Uterus (tissue), 4 donors: ENCODE results near the gene NECTIN1. TPM values are rescaled to one million over a fixed set of nuclear protein-coding genes. Genes with fewer than 3 reads are reported as not detected.

Experiments
- DNase-seq, 2 donors: peaks; one replicate each; pipeline ENCODE4 v3.0.0-alpha.2; 2019 to 2020
- H3K27ac ChIP-seq, 2 donors: fragments of 200-600 bp; sonication (generic); 1 replicate in 1 of 2; 2 replicates in 1 of 2; pipeline ENCODE4 v1.5.1; 2016 to 2018
- H3K27me3 ChIP-seq, 2 donors: fragments of 200-600 bp; sonication (generic); one replicate each; pipeline ENCODE4 v1.5.1; 2018 to 2019; ENCODE audit warnings: control low read depth in 1 of 2
- H3K36me3 ChIP-seq, 2 donors: fragments of 200-600 bp; sonication (generic); one replicate each; pipeline ENCODE4 v1.5.1; 2019; ENCODE audit warnings: control low read depth in 1 of 2
- H3K4me1 ChIP-seq, 2 donors: fragments of 200-600 bp; sonication (generic); one replicate each; pipeline ENCODE4 v1.5.1; 2018 to 2019; ENCODE audit warnings: control low read depth in 1 of 2
- H3K4me3 ChIP-seq, 2 donors: fragments of 200-600 bp; sonication (generic); 1 replicate in 1 of 2; 2 replicates in 1 of 2; pipeline ENCODE4 v1.5.1; 2018 to 2019; ENCODE audit warnings: mild to moderate bottlenecking in 1 of 2
- H3K9me3 ChIP-seq, 2 donors: fragments of 200-600 bp; sonication (generic); one replicate each; pipeline ENCODE4 v1.5.1; 2019; ENCODE audit warnings: control low read depth in 1 of 2
- POLR2A ChIP-seq, 2 donors: fragments of 450-650 bp; IDR thresholded peaks; one replicate each; pipeline ENCODE4 v1.6.1; 2016; ENCODE audit warnings: antibody characterized with exemption in 2 of 2, mild to moderate bottlenecking in 1 of 2, moderate library complexity in 1 of 2
- intact Hi-C: fragments of 100-400 bp; cut with DNase I; formaldehyde crosslinking; loops from one replicate; pipeline ENCODE4 v1.15.1; 2023; ENCODE audit warnings: low total_unique reads
- total RNA-seq, 4 donors: library from RNA; depleted of rRNA in 3 of 4; stranded (reverse); fragments of >200 nt in 3 of 4; gene quantifications; one replicate each; pipeline versions ENCODE4 v1.1.0 to v1.2.4, GENCODE V29; 2014 to 2023
- TF ChIP-seq, protein P1 (sequence below), 4 experiments: fragments of 200-600 bp in 2 of 4; fragments of 450-650 bp in 2 of 4; sonication (generic) in 2 of 4; IDR thresholded peaks; one replicate each; pipeline ENCODE4 v1.5.1; 2016 to 2019; ENCODE audit warnings: antibody characterized with exemption in 4 of 4, mild to moderate bottlenecking in 2 of 4, moderate library complexity in 1 of 4
- donor health status: DM: yes; HTN: yes; CAD: no.

NECTIN1 gene
- total RNA-seq, 4 donors from 2014 or later, result 1.3 to 10.6 (median 9.2) TPM; not detected in 1

DNA sequence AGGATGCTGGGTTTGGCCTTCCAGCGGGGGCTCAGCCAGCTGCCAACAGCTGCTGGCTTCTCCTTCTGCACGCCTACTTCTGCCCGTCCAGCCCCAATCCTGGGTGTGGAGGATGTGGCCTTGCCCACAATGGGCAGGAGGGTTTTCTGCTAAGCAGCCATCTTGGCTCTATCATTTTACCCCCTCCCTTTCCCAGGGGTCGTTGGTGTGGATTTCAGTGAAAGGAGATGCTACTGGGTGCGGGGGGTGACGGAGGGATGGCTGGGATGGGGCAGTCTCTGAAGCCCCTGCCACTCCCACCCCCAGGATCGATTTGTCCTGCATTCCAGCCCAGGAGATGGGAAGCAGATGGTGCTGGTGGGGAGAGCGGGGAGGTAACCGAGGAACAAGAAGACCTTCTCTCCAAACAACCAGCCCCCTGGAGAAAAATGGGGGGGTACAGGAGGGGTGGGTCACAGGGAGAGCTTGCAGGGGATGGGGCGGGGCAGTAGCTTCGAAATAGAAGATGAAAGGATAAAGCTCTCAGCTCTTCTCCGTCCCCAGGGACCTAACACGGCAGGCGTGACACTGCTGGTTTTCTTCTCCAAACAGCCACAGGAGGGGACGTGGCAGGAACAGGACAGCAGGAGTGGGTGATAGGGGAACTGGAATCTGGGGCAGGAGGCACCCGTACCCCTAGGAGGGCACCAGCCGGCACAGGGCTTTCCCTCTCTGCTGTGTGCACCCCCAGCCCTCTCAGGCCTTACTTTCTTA, 68.9 kb downstream of the NECTIN1 start:
- no peaks in the 10 kb centered on the region for H3K9me3 ChIP-seq
- no peaks in the 10 kb centered on the region for H3K27me3 ChIP-seq
- no peak for TF ChIP-seq POLR2A (IDR thresholded peaks at IDR 0.05)
- no peak overlapping the region for H3K4me3 ChIP-seq
- intact Hi-C loops, result loop anchor here (10.0 kb wide), 1 partner anchor 445 kb away; no protein-coding TSS in a partner anchor
- no peaks in the 10 kb centered on the region for H3K4me1 ChIP-seq
- DNase-seq, result no peak
- H3K27ac ChIP-seq, result no peak overlapping the region
- no peaks in the 10 kb centered on the region for H3K36me3 ChIP-seq

DNA sequence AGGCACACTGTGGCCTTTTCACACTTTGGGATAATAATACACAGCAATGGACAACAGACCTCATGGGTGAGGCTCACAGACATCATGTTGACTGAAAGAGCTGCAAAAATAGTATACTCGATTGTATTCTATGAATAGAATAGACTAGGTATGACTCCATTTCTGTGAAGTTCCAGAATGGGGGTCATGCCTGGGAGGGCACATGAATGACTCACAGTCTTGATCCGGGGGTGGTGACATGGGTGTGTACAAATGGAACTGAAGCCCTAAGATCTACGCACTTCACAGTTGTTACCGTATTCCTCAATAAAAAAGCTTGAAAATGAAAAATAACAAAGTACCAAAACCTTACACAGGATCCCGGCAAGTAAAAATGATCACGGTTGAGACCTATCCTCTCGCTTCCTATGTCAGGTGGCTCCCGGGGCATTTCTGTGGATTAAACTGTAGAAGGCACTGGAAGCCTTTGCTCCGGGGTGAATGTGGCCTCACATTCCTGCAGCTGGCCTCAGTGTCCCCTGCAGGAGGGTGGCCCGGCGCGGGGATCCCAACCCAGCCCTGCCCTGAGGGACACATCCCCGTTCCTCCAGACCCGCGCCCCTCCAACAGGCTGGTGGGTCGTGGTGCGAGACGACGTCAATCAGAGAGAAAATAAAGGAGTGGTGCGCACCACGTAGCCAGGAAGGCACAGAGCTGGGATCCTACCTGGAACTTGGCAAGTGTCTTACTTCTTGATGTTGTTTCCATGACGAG, 75.9 kb downstream of the NECTIN1 start:
- H3K4me1 ChIP-seq, result no peaks in the 10 kb centered on the region
- intact Hi-C loops, result no loop called here
- no peak overlapping the region for H3K4me3 ChIP-seq
- H3K36me3 ChIP-seq, result no peaks in the 10 kb centered on the region
- DNase-seq, result no peak
- no peaks in the 10 kb centered on the region for H3K27me3 ChIP-seq
- H3K9me3 ChIP-seq, result no peaks in the 10 kb centered on the region
- no peak overlapping the region for H3K27ac ChIP-seq
- TF ChIP-seq POLR2A (IDR thresholded peaks at IDR 0.05), result no peak
- TF ChIP-seq, protein P1, sequence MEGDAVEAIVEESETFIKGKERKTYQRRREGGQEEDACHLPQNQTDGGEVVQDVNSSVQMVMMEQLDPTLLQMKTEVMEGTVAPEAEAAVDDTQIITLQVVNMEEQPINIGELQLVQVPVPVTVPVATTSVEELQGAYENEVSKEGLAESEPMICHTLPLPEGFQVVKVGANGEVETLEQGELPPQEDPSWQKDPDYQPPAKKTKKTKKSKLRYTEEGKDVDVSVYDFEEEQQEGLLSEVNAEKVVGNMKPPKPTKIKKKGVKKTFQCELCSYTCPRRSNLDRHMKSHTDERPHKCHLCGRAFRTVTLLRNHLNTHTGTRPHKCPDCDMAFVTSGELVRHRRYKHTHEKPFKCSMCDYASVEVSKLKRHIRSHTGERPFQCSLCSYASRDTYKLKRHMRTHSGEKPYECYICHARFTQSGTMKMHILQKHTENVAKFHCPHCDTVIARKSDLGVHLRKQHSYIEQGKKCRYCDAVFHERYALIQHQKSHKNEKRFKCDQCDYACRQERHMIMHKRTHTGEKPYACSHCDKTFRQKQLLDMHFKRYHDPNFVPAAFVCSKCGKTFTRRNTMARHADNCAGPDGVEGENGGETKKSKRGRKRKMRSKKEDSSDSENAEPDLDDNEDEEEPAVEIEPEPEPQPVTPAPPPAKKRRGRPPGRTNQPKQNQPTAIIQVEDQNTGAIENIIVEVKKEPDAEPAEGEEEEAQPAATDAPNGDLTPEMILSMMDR (IDR thresholded peaks at IDR 0.05), result no peak

DNA sequence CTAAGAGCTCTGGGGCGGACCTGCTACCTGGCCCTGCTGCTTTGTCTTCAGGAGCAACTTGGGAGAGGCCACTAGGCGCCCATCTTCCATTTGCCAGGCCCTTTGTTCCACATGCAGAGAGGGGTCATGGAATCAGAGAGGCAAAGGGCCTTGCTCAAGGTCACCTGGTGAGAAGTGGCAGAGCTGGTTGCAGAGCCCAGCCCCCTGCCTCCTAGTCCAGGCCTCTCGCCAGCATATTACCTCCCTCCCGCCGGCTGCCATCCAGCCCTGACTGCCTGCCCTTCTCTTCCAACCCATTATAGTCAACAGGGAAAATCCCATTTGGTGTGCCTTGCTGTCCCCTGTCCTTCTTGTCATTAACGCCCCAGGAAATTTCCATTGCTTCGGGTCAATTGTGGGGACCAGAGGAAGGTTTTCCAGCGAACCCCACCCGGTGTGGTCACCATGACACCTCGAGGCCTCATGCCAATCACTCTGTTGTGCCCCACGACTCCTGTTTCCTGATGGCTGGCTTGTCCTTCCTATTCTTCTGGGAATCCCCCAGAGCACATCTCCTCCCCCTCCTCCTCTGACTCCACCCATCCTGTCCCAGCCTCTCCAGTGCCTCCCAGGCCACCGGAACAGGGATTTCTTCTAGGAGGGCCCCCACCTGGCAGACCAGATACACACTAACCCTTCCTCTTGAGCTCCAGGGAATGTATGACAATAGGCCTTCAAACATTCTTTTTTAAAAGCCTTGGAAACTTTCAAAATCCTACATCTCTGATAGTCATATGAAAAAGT, 77.0 kb downstream of the NECTIN1 start:
- no peaks in the 10 kb centered on the region for H3K9me3 ChIP-seq
- H3K4me1 ChIP-seq, result no peaks in the 10 kb centered on the region
- no peaks in the 10 kb centered on the region for H3K27me3 ChIP-seq
- intact Hi-C loops, result no loop called here
- H3K36me3 ChIP-seq, result no peaks in the 10 kb centered on the region
- no peak overlapping the region for H3K27ac ChIP-seq
- no peak overlapping the region for H3K4me3 ChIP-seq
- DNase-seq, result no peak
- TF ChIP-seq, protein P1 (IDR thresholded peaks at IDR 0.05), result no peak
- TF ChIP-seq POLR2A (IDR thresholded peaks at IDR 0.05), result no peak

DNA sequence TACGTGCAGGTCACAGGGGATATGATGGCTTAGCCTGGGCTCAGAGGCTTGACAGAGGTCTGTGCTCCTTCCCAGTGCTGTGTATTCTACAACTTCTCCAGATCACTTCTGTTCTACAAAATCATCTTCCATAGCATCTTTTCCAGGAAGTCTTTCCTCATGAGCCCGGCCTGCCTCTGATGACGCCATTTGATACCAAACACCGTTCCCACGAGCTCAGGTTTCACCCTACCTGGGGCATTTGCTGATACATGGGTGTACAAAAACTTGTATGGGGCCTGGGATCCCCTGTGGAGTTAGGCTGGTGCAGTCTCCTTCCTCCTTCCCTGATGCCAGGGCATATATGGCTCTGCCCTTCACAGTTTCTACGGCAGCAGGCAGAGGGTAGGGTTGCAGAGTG, 78.7 kb downstream of the NECTIN1 start:
- no peaks in the 10 kb centered on the region for H3K27me3 ChIP-seq
- H3K36me3 ChIP-seq, result no peaks in the 10 kb centered on the region
- no peak overlapping the region for H3K27ac ChIP-seq
- TF ChIP-seq, protein P1 (IDR thresholded peaks at IDR 0.05), result no peak
- TF ChIP-seq POLR2A (IDR thresholded peaks at IDR 0.05), result no peak
- no peak overlapping the region for H3K4me3 ChIP-seq
- H3K9me3 ChIP-seq, result no peaks in the 10 kb centered on the region
- no peak for DNase-seq
- intact Hi-C loops, result no loop called here
- H3K4me1 ChIP-seq, result no peaks in the 10 kb centered on the region

DNA sequence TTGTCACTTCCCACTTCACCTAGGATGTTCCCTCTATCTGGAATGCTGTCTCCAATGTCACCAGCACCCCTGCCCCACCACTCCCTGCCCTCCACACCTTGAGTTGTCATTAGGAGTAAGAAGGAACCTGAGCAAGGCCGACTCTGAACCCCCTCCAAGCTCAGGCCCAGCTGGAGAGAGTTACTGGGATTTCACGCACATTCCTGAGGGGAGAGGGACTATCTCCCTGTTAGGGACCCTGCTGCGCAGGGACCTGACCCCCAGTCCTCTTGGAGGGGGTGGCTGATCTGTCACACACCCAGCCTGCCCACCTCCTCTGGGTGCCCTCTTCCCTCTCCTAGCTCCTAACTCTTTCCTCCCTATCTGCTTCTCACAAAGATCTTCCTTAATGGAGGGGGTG, 81.7 kb downstream of the NECTIN1 start:
- Histone ChIP-seq H3K9me3 (no peaks in the 10 kb centered on the region), H3K27me3 (no peaks in the 10 kb centered on the region), H3K36me3 (no peaks in the 10 kb centered on the region), H3K4me1 (no peaks in the 10 kb centered on the region), H3K27ac (no peak overlapping the region), H3K4me3 (no peak overlapping the region)
- TF ChIP-seq, protein P1 (IDR thresholded peaks at IDR 0.05), result no peak
- TF ChIP-seq POLR2A (IDR thresholded peaks at IDR 0.05), result no peak
- DNase-seq, result no peak
- intact Hi-C loops, result no loop called here
